WTC11 (cell line): Measurements from ENCODE around the gene TSPO2.

ENCODE experiments used
- ETV6 ChIP-seq: sonication (generic); formaldehyde crosslinking; IDR thresholded peaks from 2 replicates; pipeline ENCODE4 v1.8.1; 2022; ENCODE audit warnings: mild to moderate bottlenecking, missing genetic modification reagents
- NFE2L1 ChIP-seq: sonication (generic); formaldehyde crosslinking; IDR thresholded peaks from 2 replicates; pipeline ENCODE4 v1.8.1; 2023; ENCODE audit warnings: missing genetic modification reagents
- TF ChIP-seq, protein P1 (sequence below): sonication (generic); formaldehyde crosslinking; IDR thresholded peaks from 2 replicates; pipeline ENCODE4 v1.8.1; 2023; ENCODE audit warnings: mild to moderate bottlenecking, missing genetic modification reagents, moderate library complexity
- TF ChIP-seq, protein P2 (sequence below): sonication (generic); formaldehyde crosslinking; IDR thresholded peaks from 2 replicates; pipeline ENCODE4 v1.8.0; 2022; ENCODE audit warnings: mild to moderate bottlenecking, missing genetic modification reagents

DNA sequence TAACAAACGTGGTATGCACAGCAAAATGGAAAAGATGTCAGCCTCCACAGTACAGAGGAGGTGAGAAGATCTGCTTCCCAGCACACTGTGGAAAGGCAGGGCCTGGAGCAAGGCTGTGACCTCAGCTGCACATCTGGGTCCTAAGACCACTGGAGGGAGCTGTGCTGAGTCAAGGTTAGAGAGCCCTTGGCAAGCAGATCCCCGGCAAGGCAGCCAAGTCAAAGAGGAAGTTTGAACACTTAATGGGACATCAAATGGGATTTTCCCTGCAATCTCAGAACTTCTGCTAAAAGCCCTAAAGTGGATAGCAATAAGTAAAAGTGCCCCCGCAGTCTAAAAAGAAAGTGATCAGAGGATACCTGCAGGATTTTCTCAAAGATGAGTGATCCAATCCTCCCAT is 42.7 kb upstream of the TSPO2 start:
- TF ChIP-seq, protein P1, sequence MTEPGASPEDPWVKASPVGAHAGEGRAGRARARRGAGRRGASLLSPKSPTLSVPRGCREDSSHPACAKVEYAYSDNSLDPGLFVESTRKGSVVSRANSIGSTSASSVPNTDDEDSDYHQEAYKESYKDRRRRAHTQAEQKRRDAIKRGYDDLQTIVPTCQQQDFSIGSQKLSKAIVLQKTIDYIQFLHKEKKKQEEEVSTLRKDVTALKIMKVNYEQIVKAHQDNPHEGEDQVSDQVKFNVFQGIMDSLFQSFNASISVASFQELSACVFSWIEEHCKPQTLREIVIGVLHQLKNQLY (CRISPR knock-in tag): no peak
- TF ChIP-seq NFE2L1 (CRISPR knock-in tag) (no peak), ETV6 (CRISPR knock-in tag) (no peak)
- TF ChIP-seq, protein P2, sequence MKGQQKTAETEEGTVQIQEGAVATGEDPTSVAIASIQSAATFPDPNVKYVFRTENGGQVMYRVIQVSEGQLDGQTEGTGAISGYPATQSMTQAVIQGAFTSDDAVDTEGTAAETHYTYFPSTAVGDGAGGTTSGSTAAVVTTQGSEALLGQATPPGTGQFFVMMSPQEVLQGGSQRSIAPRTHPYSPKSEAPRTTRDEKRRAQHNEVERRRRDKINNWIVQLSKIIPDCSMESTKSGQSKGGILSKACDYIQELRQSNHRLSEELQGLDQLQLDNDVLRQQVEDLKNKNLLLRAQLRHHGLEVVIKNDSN: no peak
